WTC11 (cell line): ENCODE data around the gene AP1G2. TPM values are rescaled to one million over a fixed set of nuclear protein-coding genes. Genes with fewer than 3 reads are reported as not detected.

Source experiments
- ATAC-seq: fragments of 200-7000 bp; cut with Tn5 transposase; 2 replicates; pipeline ENCODE4 v1.10.0; 2021; ENCODE audit warnings: mild to moderate bottlenecking, moderate library complexity
- Bru-seq: library from RNA; stranded (reverse); fragments of 400-500 nt; gene quantifications from one replicate; lab custom pipeline; 2021; lab: Mats Ljungman, UMichigan
- CTCF ChIA-PET: fragments of 300-600 bp; sonication (Branson Sonifier 250); formaldehyde crosslinking; loops from one replicate; lab custom pipeline; 2021; ENCODE audit warnings: antibody characterized with exemption; lab: Charles Lee
- POLR2A ChIA-PET: fragments of 350-600 bp; sonication (Branson Sonifier 250); formaldehyde crosslinking; loops from one replicate; lab custom pipeline; 2021; ENCODE audit warnings: antibody characterized with exemption; lab: Charles Lee
- DNase-seq: peaks from one replicate; pipeline ENCODE4 v3.0.0; 2021; ENCODE audit warnings: low spot score
- H3K27ac Mint-ChIP-seq: 2 replicates; pipeline ENCODE4 v1.8.0; 2021; ENCODE audit warnings: mixed read lengths
- H3K27me3 Mint-ChIP-seq: 2 replicates; pipeline ENCODE4 v1.8.0; 2021; ENCODE audit warnings: low read depth, mild to moderate bottlenecking, moderate library complexity, mixed read lengths
- H3K36me3 Mint-ChIP-seq: 2 replicates; pipeline ENCODE4 v1.8.0; 2021; ENCODE audit warnings: mixed read lengths
- H3K4me1 Mint-ChIP-seq: 2 replicates; pipeline ENCODE4 v1.8.0; 2022; ENCODE audit warnings: mixed read lengths
- H3K4me3 Mint-ChIP-seq: 2 replicates; pipeline ENCODE4 v1.8.0; 2021; ENCODE audit warnings: mild to moderate bottlenecking, moderate library complexity, mixed read lengths
- H3K9me3 Mint-ChIP-seq: 2 replicates; pipeline ENCODE4 v1.8.0; 2021; ENCODE audit warnings: mixed read lengths
- CREB1 ChIP-seq: sonication (generic); formaldehyde crosslinking; IDR thresholded peaks from 2 replicates; pipeline ENCODE4 v1.8.0; 2023; ENCODE audit warnings: mild to moderate bottlenecking, missing genetic modification reagents
- GRHL2 ChIP-seq: fragments of 250-450 bp; sonication (Bioruptor Pico); IDR thresholded peaks from 2 replicates; pipeline ENCODE4 v1.8.0; 2022; ENCODE audit warnings: mild to moderate bottlenecking, moderate library complexity; ENCODE audit not compliant: insufficient replicate concordance, severe bottlenecking
- NFE2L1 ChIP-seq: sonication (generic); formaldehyde crosslinking; IDR thresholded peaks from 2 replicates; pipeline ENCODE4 v1.8.1; 2023; ENCODE audit warnings: missing genetic modification reagents
- NR1H2 ChIP-seq: sonication (generic); formaldehyde crosslinking; IDR thresholded peaks from 2 replicates; pipeline ENCODE4 v1.9.0; 2021; ENCODE audit warnings: mild to moderate bottlenecking, moderate library complexity, missing genetic modification reagents
- RELA ChIP-seq: sonication (generic); formaldehyde crosslinking; IDR thresholded peaks from 2 replicates; pipeline ENCODE4 v1.8.1; 2022; ENCODE audit warnings: missing genetic modification reagents, mild to moderate bottlenecking, borderline replicate concordance
- SOX15 ChIP-seq: fragments of 250-450 bp; sonication (Bioruptor Pico); IDR thresholded peaks from 2 replicates; pipeline ENCODE4 v1.9.0; 2021; ENCODE audit warnings: mild to moderate bottlenecking
- TCF7 ChIP-seq: sonication (generic); formaldehyde crosslinking; IDR thresholded peaks from 2 replicates; pipeline ENCODE4 v1.8.0; 2022; ENCODE audit warnings: mild to moderate bottlenecking, low read depth, missing genetic modification reagents, moderate library complexity
- ZNF263 ChIP-seq: sonication (generic); formaldehyde crosslinking; IDR thresholded peaks from 2 replicates; pipeline ENCODE4 v1.8.1; 2022; ENCODE audit warnings: low read depth, mild to moderate bottlenecking, moderate library complexity, missing genetic modification reagents
- long read RNA-seq, 3 experiments: library from RNA in 1 of 3; library from capped mRNA in 1 of 3; library from polyadenylated mRNA in 1 of 3; unstranded in 2 of 3; stranded (forward) in 1 of 3; transcript quantifications; one replicate each; pipeline ENCODE4 v2.0.0, GENCODE V29; 2021
- total RNA-seq: library from RNA; stranded (reverse); gene quantifications from 3 replicates; pipeline ENCODE4 v1.2.3, GENCODE V29; 2021
- TF ChIP-seq, protein P1 (sequence below): sonication (generic); formaldehyde crosslinking; IDR thresholded peaks from 2 replicates; pipeline ENCODE4 v1.8.1; 2023; ENCODE audit warnings: mild to moderate bottlenecking, moderate library complexity, missing genetic modification reagents
- TF ChIP-seq, protein P2 (sequence below): fragments of 250-450 bp; sonication (Bioruptor Pico); IDR thresholded peaks from 2 replicates; pipeline ENCODE4 v2.1.2; 2022; ENCODE audit warnings: mild to moderate bottlenecking, moderate library complexity
- TF ChIP-seq, protein P3 (sequence below): fragments of 250-450 bp; sonication (Bioruptor Pico); conservative IDR thresholded peaks from 2 replicates; pipeline ENCODE4 v1.9.0; 2021; ENCODE audit warnings: mild to moderate bottlenecking
- TF ChIP-seq, protein P4 (sequence below): fragments of 250-450 bp; sonication (Bioruptor Pico); IDR thresholded peaks from 2 replicates; pipeline ENCODE4 v1.9.0; 2021; ENCODE audit warnings: moderate library complexity, mild to moderate bottlenecking, inconsistent platforms, borderline replicate concordance
- TF ChIP-seq, protein P5 (sequence below): fragments of 200-600 bp; IDR thresholded peaks from 2 replicates; pipeline ENCODE4 v1.8.0; 2022; ENCODE audit warnings: antibody characterized with exemption
- TF ChIP-seq, protein P6 (sequence below): sonication (generic); formaldehyde crosslinking; IDR thresholded peaks from 2 replicates; pipeline ENCODE4 v1.8.1; 2022; ENCODE audit warnings: low read depth, missing genetic modification reagents, borderline replicate concordance
- TF ChIP-seq, protein P7 (sequence below): sonication (generic); formaldehyde crosslinking; IDR thresholded peaks from 2 replicates; pipeline ENCODE4 v1.8.1; 2023; ENCODE audit warnings: mild to moderate bottlenecking, missing genetic modification reagents, borderline replicate concordance
- TF ChIP-seq, protein P8 (sequence below): fragments of 250-450 bp; sonication (Bioruptor Pico); IDR thresholded peaks from 2 replicates; pipeline ENCODE4 v1.9.0; 2021; ENCODE audit warnings: mild to moderate bottlenecking

Gene AP1G2, protein sequence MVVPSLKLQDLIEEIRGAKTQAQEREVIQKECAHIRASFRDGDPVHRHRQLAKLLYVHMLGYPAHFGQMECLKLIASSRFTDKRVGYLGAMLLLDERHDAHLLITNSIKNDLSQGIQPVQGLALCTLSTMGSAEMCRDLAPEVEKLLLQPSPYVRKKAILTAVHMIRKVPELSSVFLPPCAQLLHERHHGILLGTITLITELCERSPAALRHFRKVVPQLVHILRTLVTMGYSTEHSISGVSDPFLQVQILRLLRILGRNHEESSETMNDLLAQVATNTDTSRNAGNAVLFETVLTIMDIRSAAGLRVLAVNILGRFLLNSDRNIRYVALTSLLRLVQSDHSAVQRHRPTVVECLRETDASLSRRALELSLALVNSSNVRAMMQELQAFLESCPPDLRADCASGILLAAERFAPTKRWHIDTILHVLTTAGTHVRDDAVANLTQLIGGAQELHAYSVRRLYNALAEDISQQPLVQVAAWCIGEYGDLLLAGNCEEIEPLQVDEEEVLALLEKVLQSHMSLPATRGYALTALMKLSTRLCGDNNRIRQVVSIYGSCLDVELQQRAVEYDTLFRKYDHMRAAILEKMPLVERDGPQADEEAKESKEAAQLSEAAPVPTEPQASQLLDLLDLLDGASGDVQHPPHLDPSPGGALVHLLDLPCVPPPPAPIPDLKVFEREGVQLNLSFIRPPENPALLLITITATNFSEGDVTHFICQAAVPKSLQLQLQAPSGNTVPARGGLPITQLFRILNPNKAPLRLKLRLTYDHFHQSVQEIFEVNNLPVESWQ
- total RNA-seq (108 to 122 TPM (median 115 TPM) in 3 replicates), Bru-seq, nascent RNA (percentile 75 among the genes with signal in this experiment)
- long read RNA-seq, experiment 1, transcript AP1G2-202 (22 exons, 2,609 nt): major isoform, 38 of 327 reads
- long read RNA-seq, experiment 1, partial matches to known transcripts: 26 of 327 reads
- long read RNA-seq, experiment 1, other reads (novel, unspliced or antisense): 259 of 327 reads
- long read RNA-seq, experiment 2, partial matches to known transcripts: 5 of 33 reads
- long read RNA-seq, experiment 2, other reads (novel, unspliced or antisense): 22 of 33 reads
- long read RNA-seq, experiment 3, transcript AP1G2-202 (22 exons, 2,609 nt): major isoform, 5 of 30 reads
- long read RNA-seq, experiment 3, partial matches to known transcripts: 1 of 30 reads
- long read RNA-seq, experiment 3, other reads (novel, unspliced or antisense): 24 of 30 reads

DNA sequence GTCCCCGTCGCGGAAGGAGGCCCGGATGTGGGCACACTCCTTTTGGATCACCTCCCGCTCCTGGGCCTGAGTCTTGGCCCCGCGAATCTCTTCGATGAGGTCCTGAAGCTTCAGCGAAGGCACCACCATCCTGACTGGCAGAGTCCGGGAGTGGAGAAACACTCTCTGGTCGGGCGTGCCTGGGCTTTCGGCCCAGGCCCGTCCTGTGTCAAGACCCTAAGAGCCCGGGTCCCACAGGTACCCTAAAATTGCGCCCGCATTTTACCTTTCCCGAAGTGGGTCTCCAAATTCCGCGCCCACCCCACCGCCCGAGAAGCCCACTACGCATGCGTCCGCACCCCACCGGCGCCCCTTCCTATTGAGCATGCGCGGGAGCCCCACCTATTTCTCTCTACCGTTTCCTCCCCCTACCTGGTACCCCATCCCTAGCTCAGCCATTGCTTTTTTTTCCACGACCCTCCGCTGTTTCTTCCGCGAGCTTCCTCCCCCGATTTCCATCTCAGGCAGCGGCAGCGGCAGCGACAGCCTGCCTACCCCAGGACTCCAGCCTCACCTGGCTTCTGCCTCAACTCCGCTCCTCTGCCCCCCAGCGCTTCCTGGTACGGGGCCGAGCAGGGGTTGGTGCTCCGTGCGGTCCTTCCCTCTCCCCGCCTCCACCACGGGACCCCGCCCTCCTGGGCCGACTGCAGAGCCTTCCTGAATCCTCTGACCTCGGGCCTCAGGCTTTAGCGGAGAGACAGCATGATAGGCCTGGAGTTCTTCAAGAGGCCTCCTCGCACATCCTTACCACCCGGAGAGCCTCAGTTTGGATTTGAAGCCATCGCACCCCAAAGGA, at the start of gene AP1G2:
Gene AP1G2 (minus strand): TSS at position 606 of the 835 bp plus-strand sequence. CDS start 477 bp downstream, at position 129.
- Mint-ChIP-seq H3K27me3 (peaks cover 2% of the 10 kb centered on the region; the same call in 1 of the 2 replicates), H3K4me1 (peaks cover 38% of the 10 kb centered on the region), H3K36me3 (peaks cover 17% of the 10 kb centered on the region; the same call in 1 of the 2 replicates), H3K4me3 (peak within 1 kb of the TSS; percentile 98), H3K27ac (peak within 1 kb of the TSS; percentile 93), H3K9me3 (no peaks in the 10 kb centered on the region)
- peak; percentile 73 for ATAC-seq
- peak; percentile 88 for DNase-seq
- POLR2A ChIA-PET: interaction anchor here (0.6 to 1.5 kb wide), 10 partner anchors 9 to 501 kb away, joined by 3 to 6 read pairs (median 4); partner anchors contain the start of gene JPH4
- CTCF ChIA-PET: interaction anchor here (0.5 to 2.2 kb wide), 15 partner anchors 10 to 628 kb away, joined by 3 to 11 read pairs (median 5); partner anchors contain the start of genes JPH4 and TM9SF1
- TF ChIP-seq GRHL2 (CRISPR knock-in tag) (no peak), NR1H2 (CRISPR knock-in tag) (no peak), CREB1 (0 out of 2 replicates have a peak, but pooled peaks have one; percentile 53), TCF7 (CRISPR knock-in tag) (no peak), NFE2L1 (CRISPR knock-in tag) (no peak), SOX15 (CRISPR knock-in tag) (no peak), RELA (no peak), ZNF263 (CRISPR knock-in tag) (no peak; the same call in 1 of the 2 replicates)
- TF ChIP-seq, protein P1, sequence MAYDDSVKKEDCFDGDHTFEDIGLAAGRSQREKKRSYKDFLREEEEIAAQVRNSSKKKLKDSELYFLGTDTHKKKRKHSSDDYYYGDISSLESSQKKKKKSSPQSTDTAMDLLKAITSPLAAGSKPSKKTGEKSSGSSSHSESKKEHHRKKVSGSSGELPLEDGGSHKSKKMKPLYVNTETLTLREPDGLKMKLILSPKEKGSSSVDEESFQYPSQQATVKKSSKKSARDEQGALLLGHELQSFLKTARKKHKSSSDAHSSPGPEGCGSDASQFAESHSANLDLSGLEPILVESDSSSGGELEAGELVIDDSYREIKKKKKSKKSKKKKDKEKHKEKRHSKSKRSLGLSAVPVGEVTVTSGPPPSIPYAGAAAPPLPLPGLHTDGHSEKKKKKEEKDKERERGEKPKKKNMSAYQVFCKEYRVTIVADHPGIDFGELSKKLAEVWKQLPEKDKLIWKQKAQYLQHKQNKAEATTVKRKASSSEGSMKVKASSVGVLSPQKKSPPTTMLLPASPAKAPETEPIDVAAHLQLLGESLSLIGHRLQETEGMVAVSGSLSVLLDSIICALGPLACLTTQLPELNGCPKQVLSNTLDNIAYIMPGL: peak; percentile 37; the same call in 1 of the 2 replicates
- TF ChIP-seq, protein P2, sequence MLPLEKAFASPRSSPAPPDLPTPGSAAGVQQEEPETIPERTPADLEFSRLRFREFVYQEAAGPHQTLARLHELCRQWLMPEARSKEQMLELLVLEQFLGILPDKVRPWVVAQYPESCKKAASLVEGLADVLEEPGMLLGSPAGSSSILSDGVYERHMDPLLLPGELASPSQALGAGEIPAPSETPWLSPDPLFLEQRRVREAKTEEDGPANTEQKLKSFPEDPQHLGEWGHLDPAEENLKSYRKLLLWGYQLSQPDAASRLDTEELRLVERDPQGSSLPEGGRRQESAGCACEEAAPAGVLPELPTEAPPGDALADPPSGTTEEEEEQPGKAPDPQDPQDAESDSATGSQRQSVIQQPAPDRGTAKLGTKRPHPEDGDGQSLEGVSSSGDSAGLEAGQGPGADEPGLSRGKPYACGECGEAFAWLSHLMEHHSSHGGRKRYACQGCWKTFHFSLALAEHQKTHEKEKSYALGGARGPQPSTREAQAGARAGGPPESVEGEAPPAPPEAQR: no peak
- TF ChIP-seq, protein P3, sequence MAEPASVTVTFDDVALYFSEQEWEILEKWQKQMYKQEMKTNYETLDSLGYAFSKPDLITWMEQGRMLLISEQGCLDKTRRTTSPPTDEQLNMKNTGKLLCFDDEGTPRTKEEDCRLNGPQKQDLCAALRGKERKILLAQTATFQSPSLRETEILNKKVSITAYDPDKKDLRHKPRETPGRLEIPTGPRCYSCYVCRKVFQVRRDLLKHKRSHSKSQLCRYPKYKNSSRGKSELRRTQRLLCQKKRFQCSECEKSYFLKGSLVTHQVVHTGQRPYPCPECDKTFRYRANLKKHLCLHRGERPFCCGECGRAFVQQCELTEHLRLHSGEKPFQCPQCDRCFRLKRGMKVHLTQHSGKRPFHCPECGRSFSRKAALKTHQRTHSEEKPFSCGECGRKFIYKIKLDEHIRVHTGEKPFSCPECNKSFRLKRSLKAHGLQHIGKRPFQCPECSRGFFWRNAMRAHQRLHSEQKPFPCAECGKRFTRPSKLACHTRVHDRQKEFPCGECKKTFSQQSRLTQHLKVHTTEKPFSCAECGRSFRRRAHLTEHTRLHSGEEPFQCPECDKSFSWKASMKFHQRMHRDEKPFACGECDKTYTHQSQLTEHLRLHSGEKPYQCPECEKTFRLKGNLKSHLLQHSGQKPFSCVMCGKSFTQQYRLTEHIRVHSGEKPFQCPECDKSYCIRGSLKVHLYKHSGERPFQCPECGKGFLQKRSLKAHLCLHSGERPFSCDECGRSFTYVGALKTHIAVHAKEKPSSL (CRISPR knock-in tag): no peak
- TF ChIP-seq, protein P4, sequence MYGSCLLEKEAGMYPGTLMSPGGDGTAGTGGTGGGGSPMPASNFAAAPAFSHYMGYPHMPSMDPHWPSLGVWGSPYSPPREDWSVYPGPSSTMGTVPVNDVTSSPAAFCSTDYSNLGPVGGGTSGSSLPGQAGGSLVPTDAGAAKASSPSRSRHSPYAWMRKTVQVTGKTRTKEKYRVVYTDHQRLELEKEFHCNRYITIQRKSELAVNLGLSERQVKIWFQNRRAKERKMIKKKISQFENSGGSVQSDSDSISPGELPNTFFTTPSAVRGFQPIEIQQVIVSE (CRISPR knock-in tag): no peak
- TF ChIP-seq, protein P5, sequence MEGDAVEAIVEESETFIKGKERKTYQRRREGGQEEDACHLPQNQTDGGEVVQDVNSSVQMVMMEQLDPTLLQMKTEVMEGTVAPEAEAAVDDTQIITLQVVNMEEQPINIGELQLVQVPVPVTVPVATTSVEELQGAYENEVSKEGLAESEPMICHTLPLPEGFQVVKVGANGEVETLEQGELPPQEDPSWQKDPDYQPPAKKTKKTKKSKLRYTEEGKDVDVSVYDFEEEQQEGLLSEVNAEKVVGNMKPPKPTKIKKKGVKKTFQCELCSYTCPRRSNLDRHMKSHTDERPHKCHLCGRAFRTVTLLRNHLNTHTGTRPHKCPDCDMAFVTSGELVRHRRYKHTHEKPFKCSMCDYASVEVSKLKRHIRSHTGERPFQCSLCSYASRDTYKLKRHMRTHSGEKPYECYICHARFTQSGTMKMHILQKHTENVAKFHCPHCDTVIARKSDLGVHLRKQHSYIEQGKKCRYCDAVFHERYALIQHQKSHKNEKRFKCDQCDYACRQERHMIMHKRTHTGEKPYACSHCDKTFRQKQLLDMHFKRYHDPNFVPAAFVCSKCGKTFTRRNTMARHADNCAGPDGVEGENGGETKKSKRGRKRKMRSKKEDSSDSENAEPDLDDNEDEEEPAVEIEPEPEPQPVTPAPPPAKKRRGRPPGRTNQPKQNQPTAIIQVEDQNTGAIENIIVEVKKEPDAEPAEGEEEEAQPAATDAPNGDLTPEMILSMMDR: no peak
- TF ChIP-seq, protein P6, sequence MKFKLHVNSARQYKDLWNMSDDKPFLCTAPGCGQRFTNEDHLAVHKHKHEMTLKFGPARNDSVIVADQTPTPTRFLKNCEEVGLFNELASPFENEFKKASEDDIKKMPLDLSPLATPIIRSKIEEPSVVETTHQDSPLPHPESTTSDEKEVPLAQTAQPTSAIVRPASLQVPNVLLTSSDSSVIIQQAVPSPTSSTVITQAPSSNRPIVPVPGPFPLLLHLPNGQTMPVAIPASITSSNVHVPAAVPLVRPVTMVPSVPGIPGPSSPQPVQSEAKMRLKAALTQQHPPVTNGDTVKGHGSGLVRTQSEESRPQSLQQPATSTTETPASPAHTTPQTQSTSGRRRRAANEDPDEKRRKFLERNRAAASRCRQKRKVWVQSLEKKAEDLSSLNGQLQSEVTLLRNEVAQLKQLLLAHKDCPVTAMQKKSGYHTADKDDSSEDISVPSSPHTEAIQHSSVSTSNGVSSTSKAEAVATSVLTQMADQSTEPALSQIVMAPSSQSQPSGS (CRISPR knock-in tag): no peak
- TF ChIP-seq, protein P7, sequence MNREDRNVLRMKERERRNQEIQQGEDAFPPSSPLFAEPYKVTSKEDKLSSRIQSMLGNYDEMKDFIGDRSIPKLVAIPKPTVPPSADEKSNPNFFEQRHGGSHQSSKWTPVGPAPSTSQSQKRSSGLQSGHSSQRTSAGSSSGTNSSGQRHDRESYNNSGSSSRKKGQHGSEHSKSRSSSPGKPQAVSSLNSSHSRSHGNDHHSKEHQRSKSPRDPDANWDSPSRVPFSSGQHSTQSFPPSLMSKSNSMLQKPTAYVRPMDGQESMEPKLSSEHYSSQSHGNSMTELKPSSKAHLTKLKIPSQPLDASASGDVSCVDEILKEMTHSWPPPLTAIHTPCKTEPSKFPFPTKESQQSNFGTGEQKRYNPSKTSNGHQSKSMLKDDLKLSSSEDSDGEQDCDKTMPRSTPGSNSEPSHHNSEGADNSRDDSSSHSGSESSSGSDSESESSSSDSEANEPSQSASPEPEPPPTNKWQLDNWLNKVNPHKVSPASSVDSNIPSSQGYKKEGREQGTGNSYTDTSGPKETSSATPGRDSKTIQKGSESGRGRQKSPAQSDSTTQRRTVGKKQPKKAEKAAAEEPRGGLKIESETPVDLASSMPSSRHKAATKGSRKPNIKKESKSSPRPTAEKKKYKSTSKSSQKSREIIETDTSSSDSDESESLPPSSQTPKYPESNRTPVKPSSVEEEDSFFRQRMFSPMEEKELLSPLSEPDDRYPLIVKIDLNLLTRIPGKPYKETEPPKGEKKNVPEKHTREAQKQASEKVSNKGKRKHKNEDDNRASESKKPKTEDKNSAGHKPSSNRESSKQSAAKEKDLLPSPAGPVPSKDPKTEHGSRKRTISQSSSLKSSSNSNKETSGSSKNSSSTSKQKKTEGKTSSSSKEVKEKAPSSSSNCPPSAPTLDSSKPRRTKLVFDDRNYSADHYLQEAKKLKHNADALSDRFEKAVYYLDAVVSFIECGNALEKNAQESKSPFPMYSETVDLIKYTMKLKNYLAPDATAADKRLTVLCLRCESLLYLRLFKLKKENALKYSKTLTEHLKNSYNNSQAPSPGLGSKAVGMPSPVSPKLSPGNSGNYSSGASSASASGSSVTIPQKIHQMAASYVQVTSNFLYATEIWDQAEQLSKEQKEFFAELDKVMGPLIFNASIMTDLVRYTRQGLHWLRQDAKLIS (CRISPR knock-in tag): no peak
- TF ChIP-seq, protein P8, sequence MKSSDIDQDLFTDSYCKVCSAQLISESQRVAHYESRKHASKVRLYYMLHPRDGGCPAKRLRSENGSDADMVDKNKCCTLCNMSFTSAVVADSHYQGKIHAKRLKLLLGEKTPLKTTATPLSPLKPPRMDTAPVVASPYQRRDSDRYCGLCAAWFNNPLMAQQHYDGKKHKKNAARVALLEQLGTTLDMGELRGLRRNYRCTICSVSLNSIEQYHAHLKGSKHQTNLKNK (CRISPR knock-in tag): no peak
